Brain microvascular endothelial cell (primary cell): ENCODE data around the gene GCLM.
"Not testable (repeated sequence)": the region's sequence is repeated elsewhere in the genome, so short reads cannot be mapped to it uniquely, and the experiment has no call there.

Experiments used
- DNase-seq: peaks from one replicate; pipeline ENCODE4 v3.0.0-alpha.2; 2020
- H3K27ac ChIP-seq: fragments of 250-450 bp; sonication (Bioruptor Pico); 2 replicates; pipeline ENCODE4 v1.5.1; 2020; ENCODE audit warnings: mild to moderate bottlenecking, moderate library complexity
- H3K27me3 ChIP-seq: fragments of 250-450 bp; sonication (Bioruptor Pico); replicated peaks from 2 replicates; pipeline ENCODE4 v1.5.1; 2020; ENCODE audit warnings: mild to moderate bottlenecking
- H3K36me3 ChIP-seq: fragments of 250-450 bp; sonication (Bioruptor Pico); replicated peaks from 2 replicates; pipeline ENCODE4 v1.5.1; 2020; ENCODE audit warnings: mild to moderate bottlenecking
- H3K4me3 ChIP-seq: 2 replicates; pipeline ENCODE4 v1.5.1; 2011; ENCODE audit warnings: low read depth, mild to moderate bottlenecking, control low read depth, low read length, moderate library complexity
- CTCF ChIP-seq: IDR thresholded peaks from 2 replicates; pipeline ENCODE4 v1.5.1; 2011; ENCODE audit warnings: low read depth, mild to moderate bottlenecking, moderate library complexity, low read length, control low read depth, inconsistent platforms; ENCODE audit errors: missing control alignments
- in situ Hi-C: cut with HindIII; loops from 2 replicates; pipeline ENCODE4 v1.10.0; 2017; ENCODE audit warnings: low sequenced_read_pairs, low pct_ligation_motif_present

GCLM gene

GRCh38 chr1:93871366-93871765 is 37.9 kb downstream of the GCLM start:
- H3K36me3 ChIP-seq = peaks cover 56% of the 10 kb centered on the region

GRCh38 chr1:93869653-93870052 is 39.6 kb downstream of the GCLM start:
- DNase-seq = no peak
- no peak overlapping the region for H3K4me3 ChIP-seq
- TF ChIP-seq CTCF = no peak
- no peaks in the 10 kb centered on the region for H3K27me3 ChIP-seq
- H3K36me3 ChIP-seq = peaks cover 44% of the 10 kb centered on the region
- H3K27ac ChIP-seq = no peak overlapping the region
- in situ Hi-C loops = no loop called here

More at GRCh38 chr1:93871366-93871765, 37.9 kb downstream of the GCLM start:
- no peak for DNase-seq
- in situ Hi-C loops = no loop called here
- H3K27ac ChIP-seq = no peak overlapping the region
- no peak for TF ChIP-seq CTCF
- no peaks in the 10 kb centered on the region for H3K27me3 ChIP-seq
- H3K4me3 ChIP-seq = no peak overlapping the region

- H3K27ac ChIP-seq, DNase-seq, in situ Hi-C loops, H3K4me3 ChIP-seq, H3K27me3 ChIP-seq: not testable (repeated sequence)
- H3K36me3 ChIP-seq = peaks cover 35% of the 10 kb centered on the region
These were observed 40.7 kb downstream of the GCLM start for GRCh38 chr1:93868492-93868891.

- Histone ChIP-seq H3K4me3 (no peak overlapping the region), H3K27me3 (no peaks in the 10 kb centered on the region), H3K27ac (no peak overlapping the region), H3K36me3 (peaks cover 17% of the 10 kb centered on the region)
- no peak for TF ChIP-seq CTCF
- DNase-seq = no peak
- in situ Hi-C loops = no loop called here
These were observed 44.0 kb downstream of the GCLM start for GRCh38 chr1:93865253-93865652.

GRCh38 chr1:93864175-93864574 is 45.1 kb downstream of the GCLM start:
- H3K4me3 ChIP-seq = no peak overlapping the region
- no peak for DNase-seq
- H3K27me3 ChIP-seq = no peaks in the 10 kb centered on the region
- TF ChIP-seq CTCF = no peak
- in situ Hi-C loops = no loop called here
- H3K36me3 ChIP-seq = peaks cover 7% of the 10 kb centered on the region
- H3K27ac ChIP-seq = no peak overlapping the region

- H3K27ac ChIP-seq, H3K36me3 ChIP-seq, DNase-seq, in situ Hi-C loops, H3K27me3 ChIP-seq, H3K4me3 ChIP-seq: not testable (repeated sequence)
These were observed 51.6 kb downstream of the GCLM start for GRCh38 chr1:93857653-93858052.

- H3K36me3 ChIP-seq, H3K27me3 ChIP-seq, H3K27ac ChIP-seq, H3K4me3 ChIP-seq, DNase-seq, in situ Hi-C loops: not testable (repeated sequence)
These were observed 53.2 kb downstream of the GCLM start for GRCh38 chr1:93855983-93856382.
